Endothelial cell of umbilical vein (primary cell): ENCODE data around the gene ERBB4. TPM values are rescaled to one million over a fixed set of nuclear protein-coding genes. Genes with fewer than 3 reads are reported as not detected.

Source experiments
- BruUV-seq: library from RNA; stranded (reverse); fragments of 400-500 nt; replicated peaks from 2 replicates; lab custom pipeline; 2021; lab: Mats Ljungman, UMichigan
- CTCF ChIA-PET: fragments of 300-600, 350-600 bp; sonication (Branson Sonifier 250); formaldehyde crosslinking; loops from one replicate; lab custom pipeline; 2021; ENCODE audit warnings: antibody characterized with exemption, inconsistent platforms; lab: Charles Lee
- POLR2A ChIA-PET: fragments of 300-600, 350-600 bp; sonication (Branson Sonifier 250); formaldehyde crosslinking; loops from one replicate; lab custom pipeline; 2021; ENCODE audit warnings: antibody characterized with exemption, inconsistent platforms; lab: Charles Lee
- DNase-seq: peaks from one replicate; pipeline ENCODE4 v3.0.0-alpha.2; 2011; ENCODE audit warnings: low read depth, low spot score
- FAIRE-seq: peaks from 2 replicates; lab custom pipeline; 2011; peaks lifted over from hg19 to GRCh38; lab: Jason Lieb, UNC
- H2AFZ ChIP-seq: 2 replicates; pipeline ENCODE4 v1.6.0; 2012; ENCODE audit warnings: low read depth, low read length, control low read depth, inconsistent platforms
- H3K27ac ChIP-seq: 2 replicates; pipeline ENCODE4 v1.5.1; 2011; ENCODE audit warnings: low read depth, mild to moderate bottlenecking, control low read depth, low read length, moderate library complexity; ENCODE audit not compliant: insufficient read depth
- H3K27me3 ChIP-seq, 2 experiments: 2 replicates each; pipeline versions ENCODE4 v1.6.0 to v1.6.1; 2011; ENCODE audit warnings: low read length in 2 of 2, mixed read lengths in 1 of 2; ENCODE audit not compliant: control insufficient read depth in 2 of 2, insufficient read depth in 2 of 2
- H3K36me3 ChIP-seq, 2 experiments: 2 replicates in 1 of 2; 3 replicates in 1 of 2; pipeline ENCODE4 v1.5.1; 2011; ENCODE audit warnings: low read length in 2 of 2, mild to moderate bottlenecking in 1 of 2, moderate library complexity in 1 of 2; ENCODE audit not compliant: control insufficient read depth in 2 of 2, insufficient read depth in 2 of 2; ENCODE audit errors: extremely low read depth in 1 of 2
- H3K4me1 ChIP-seq: 3 replicates; pipeline ENCODE4 v1.5.1; 2011; ENCODE audit warnings: mild to moderate bottlenecking, low read length; ENCODE audit not compliant: control insufficient read depth, insufficient read depth; ENCODE audit errors: extremely low read depth
- H3K4me2 ChIP-seq: 2 replicates; pipeline ENCODE4 v1.6.1; 2011; ENCODE audit warnings: low read length, control low read depth, mixed read lengths; ENCODE audit not compliant: insufficient read depth
- H3K4me3 ChIP-seq, 3 experiments: fragments of 200-600 bp in 1 of 3; sonication (generic), shearing (Covaris generic) in 1 of 3; replicated peaks in 1 of 3; 2 replicates each; pipeline ENCODE4 v1.5.1; 2011 to 2016; ENCODE audit warnings: control low read depth in 3 of 3, low read length in 3 of 3, mild to moderate bottlenecking in 2 of 3, inconsistent platforms in 1 of 3, low read depth in 1 of 3, moderate library complexity in 1 of 3; ENCODE audit not compliant: insufficient read depth in 1 of 3
- H3K79me2 ChIP-seq: 2 replicates; pipeline ENCODE4 v1.6.0; 2012; ENCODE audit warnings: low read length, inconsistent platforms; ENCODE audit not compliant: control insufficient read depth, insufficient read depth
- H3K9ac ChIP-seq: replicated peaks from 2 replicates; pipeline ENCODE3; 2011; ENCODE audit warnings: low read length, control low read depth; ENCODE audit not compliant: insufficient read depth; ENCODE audit errors: extremely low read depth
- H3K9me1 ChIP-seq: replicated peaks from 3 replicates; pipeline ENCODE4 v1.6.0; 2011; ENCODE audit warnings: mild to moderate bottlenecking, low read length; ENCODE audit not compliant: control insufficient read depth, insufficient read depth; ENCODE audit errors: extremely low read depth
- H3K9me3 ChIP-seq: replicated peaks from 2 replicates; pipeline ENCODE4 v1.5.1; 2012; ENCODE audit warnings: low read length, inconsistent platforms; ENCODE audit not compliant: control insufficient read depth, insufficient read depth
- H4K20me1 ChIP-seq: replicated peaks from 2 replicates; pipeline ENCODE3; 2011; ENCODE audit warnings: mild to moderate bottlenecking, low read length; ENCODE audit not compliant: control insufficient read depth, insufficient read depth; ENCODE audit errors: extremely low read depth
- CTCF ChIP-seq, 2 donors: IDR thresholded peaks; 1 replicate in 1 of 2; 2 replicates in 1 of 2; pipeline ENCODE4 v1.5.1; 2011; ENCODE audit warnings: low read length in 2 of 2, mild to moderate bottlenecking in 2 of 2, moderate library complexity in 2 of 2, control low read depth in 1 of 2, inconsistent platforms in 1 of 2, low read depth in 1 of 2; ENCODE audit not compliant: insufficient read depth in 1 of 2; ENCODE audit errors: extremely low read depth in 1 of 2
- EZH2 ChIP-seq: IDR thresholded peaks from 2 replicates; pipeline ENCODE4 v1.6.1; 2012; ENCODE audit warnings: borderline replicate concordance, low read depth, mild to moderate bottlenecking, moderate library complexity, low read length, inconsistent platforms; ENCODE audit not compliant: severe bottlenecking
- FOS ChIP-seq: IDR thresholded peaks from 2 replicates; pipeline ENCODE4 v1.6.1; 2011; ENCODE audit warnings: mild to moderate bottlenecking, low read length, moderate library complexity, borderline replicate concordance; ENCODE audit not compliant: insufficient read depth
- GATA2 ChIP-seq: IDR thresholded peaks from 2 replicates; pipeline ENCODE4 v1.7.0; 2011; ENCODE audit warnings: low read depth, mild to moderate bottlenecking, moderate library complexity, mixed read lengths, low read length; ENCODE audit not compliant: insufficient read length, insufficient read depth
- JUN ChIP-seq: IDR thresholded peaks from 2 replicates; pipeline ENCODE4 v1.6.1; 2011; ENCODE audit warnings: borderline replicate concordance, low read depth; ENCODE audit not compliant: insufficient read length, insufficient read depth
- MAX ChIP-seq: IDR thresholded peaks from 2 replicates; pipeline ENCODE4 v1.6.1; 2011; ENCODE audit not compliant: insufficient read depth, insufficient read length
- MYC ChIP-seq: IDR thresholded peaks from one replicate; pipeline ENCODE4 v1.6.1; 2011; ENCODE audit warnings: mild to moderate bottlenecking, low read depth, low read length
- POLR2A ChIP-seq: IDR thresholded peaks from 2 replicates; pipeline ENCODE4 v1.6.1; 2012; ENCODE audit warnings: low read depth, mild to moderate bottlenecking, control low read depth, low read length
- POLR2AphosphoS5 ChIP-seq: IDR thresholded peaks from 2 replicates; pipeline ENCODE4 v1.6.1; 2012; ENCODE audit warnings: low read depth, mild to moderate bottlenecking, control low read depth, low read length, moderate library complexity; ENCODE audit not compliant: insufficient read depth
- dilution Hi-C: fragments of 300-500 bp; cut with MboI; formaldehyde crosslinking; loops from one replicate; pipeline ENCODE4 v1.15.0; 2019; ENCODE audit warnings: low sequenced_read_pairs; ENCODE audit not compliant: extremely low pct_ligation_motif_present
- intact Hi-C: fragments of 100-400 bp; cut with micrococcal nuclease; formaldehyde crosslinking; loops from one replicate; pipeline ENCODE4 v1.10.0; 2022
- polyA plus RNA-seq, 4 experiments: library from polyadenylated mRNA; depleted of rRNA in 3 of 4; stranded (reverse) in 3 of 4; unstranded in 1 of 4; fragments of >200 nt; gene quantifications; 2 replicates each; pipeline versions ENCODE4 v1.2.1 to v1.2.3, GENCODE V29; 2011 to 2012; ENCODE audit warnings: missing spikeins in 1 of 4
- total RNA-seq: library from RNA; stranded (reverse); gene quantifications from 2 replicates; pipeline ENCODE4 v1.2.3, GENCODE V29; 2021

Gene ERBB4
- total and polyA plus RNA-seq, 2 donors (not counting 3 experiments of a cell fraction or from before 2014, with no cell fraction given): 0.01 to 0.27 TPM

- POLR2A ChIA-PET: no interaction called here
- FAIRE-seq: no peak
These were observed 211.3 kb downstream of the ERBB4 start for GRCh38 chr2:212327171-212327809.

More at GRCh38 chr2:212327171-212327809, 211.3 kb downstream of the ERBB4 start:
- Histone ChIP-seq H2AFZ (no peak overlapping the region), H4K20me1 (no peaks in the 10 kb centered on the region), H3K27me3 (no peaks in the 10 kb centered on the region), H3K36me3 (no peaks in the 10 kb centered on the region), H3K9ac (no peak overlapping the region), H3K79me2 (no peaks in the 10 kb centered on the region), H3K9me1 (no peaks in the 10 kb centered on the region), H3K27ac (no peak overlapping the region), H3K4me2 (no peak overlapping the region), H3K4me3 (no peak overlapping the region), H3K4me1 (no peaks in the 10 kb centered on the region), H3K9me3 (no peaks in the 10 kb centered on the region)
- no peak for TF ChIP-seq MYC
- TF ChIP-seq EZH2: no peak
- no peak for TF ChIP-seq POLR2AphosphoS5
- TF ChIP-seq GATA2: no peak
- no peak for TF ChIP-seq FOS
- TF ChIP-seq POLR2A: no peak
- no peak for TF ChIP-seq CTCF (IDR thresholded peaks at IDR 0.05; ENCODE audit: extremely low read depth in 1 of 2, insufficient read depth in 1 of 2, low read depth in 1 of 2, low read length in 2 of 2)
- TF ChIP-seq JUN: no peak
- no peak for TF ChIP-seq MAX
- CTCF ChIA-PET: no interaction called here
- no TSS peak for BruUV-seq
- intact Hi-C loops: no loop called here
- no peak for DNase-seq
- dilution Hi-C loops: no loop called here
